Gastrocnemius medialis (tissue), 4 donors: ENCODE measurements around the gene ARHGAP12. TPM values are rescaled to one million over a fixed set of nuclear protein-coding genes. Genes with fewer than 3 reads are reported as not detected.
A peak's percentile ranks its signal among the peaks of the same experiment; 100 is the strongest.
"Not testable (repeated sequence)": the region's sequence is repeated elsewhere in the genome, so short reads cannot be mapped to it uniquely, and the experiment has no call there.

Source experiments
- ATAC-seq, 2 donors: fragments of 150-250 bp; one replicate each; pipeline ENCODE4 v1.9.1; 2016
- DNase-seq, 2 donors: peaks; one replicate each; pipeline ENCODE4 v3.0.0-alpha.2; 2019
- H3K27ac ChIP-seq, 4 donors: fragments of 200-600 bp; sonication (generic); 1 replicate in 1 of 4; 2 replicates in 3 of 4; pipeline ENCODE4 v1.5.1; 2016 to 2018; ENCODE audit warnings: mild to moderate bottlenecking in 2 of 4, moderate library complexity in 1 of 4
- H3K27me3 ChIP-seq, 3 donors: fragments of 200-600 bp; sonication (generic) in 2 of 3; 1 replicate in 1 of 3; 2 replicates in 2 of 3; pipeline versions ENCODE4 v1.5.1 to v1.6.0; 2016 to 2019; ENCODE audit warnings: mild to moderate bottlenecking in 1 of 3, moderate library complexity in 1 of 3
- H3K36me3 ChIP-seq, 2 donors: fragments of 200-600 bp; sonication (generic) in 1 of 2; one replicate each; pipeline ENCODE4 v1.5.1; 2017 to 2018
- H3K4me1 ChIP-seq, 2 donors: fragments of 200-600 bp; sonication (generic) in 1 of 2; one replicate each; pipeline ENCODE4 v1.5.1; 2016 to 2017; ENCODE audit warnings: mild to moderate bottlenecking in 2 of 2
- H3K4me3 ChIP-seq, 4 donors: fragments of 200-600 bp; sonication (generic) in 3 of 4; 1 replicate in 1 of 4; 2 replicates in 3 of 4; pipeline ENCODE4 v1.5.1; 2016 to 2019; ENCODE audit warnings: mild to moderate bottlenecking in 2 of 4
- H3K9me3 ChIP-seq, 3 donors: fragments of 200-600 bp; sonication (generic) in 2 of 3; 1 replicate in 1 of 3; 2 replicates in 2 of 3; pipeline ENCODE4 v1.5.1; 2016 to 2019
- POLR2A ChIP-seq, 2 donors: fragments of 450-650 bp; IDR thresholded peaks; one replicate each; pipeline ENCODE4 v1.6.1; 2017; ENCODE audit warnings: antibody characterized with exemption in 2 of 2, mild to moderate bottlenecking in 2 of 2, moderate library complexity in 2 of 2
- in situ Hi-C, 4 donors: fragments of 200-750 bp; cut with MboI; loops; one replicate each; pipeline versions ENCODE4 v1.15.0 to v1.8.0; 2017; ENCODE audit warnings: low sequenced_read_pairs in 4 of 4
- intact Hi-C: fragments of 100-400 bp; cut with DNase I; formaldehyde crosslinking; loops from one replicate; pipeline ENCODE4 v1.15.1; 2023; ENCODE audit warnings: low total_unique reads
- total RNA-seq, 4 donors: library from RNA; depleted of rRNA; stranded (reverse); fragments of >200 nt; gene quantifications; one replicate each; pipeline versions ENCODE4 v1.1.0 to v1.2.3, GENCODE V29; 2016
- TF ChIP-seq, protein P1 (sequence below), 5 experiments: fragments of 450-650 bp in 3 of 5; fragments of 200-600 bp in 2 of 5; sonication (generic) in 2 of 5; IDR thresholded peaks in 4 of 5; conservative IDR thresholded peaks in 1 of 5; 1 replicate in 4 of 5; 2 replicates in 1 of 5; pipeline ENCODE4 v1.5.1; 2016 to 2019; ENCODE audit warnings: antibody characterized with exemption in 5 of 5, mild to moderate bottlenecking in 3 of 5, moderate library complexity in 3 of 5

ARHGAP12 gene
- total RNA-seq, 4 donors from 2014 or later = 17.0 to 34.3 (median 21.6) TPM

DNA sequence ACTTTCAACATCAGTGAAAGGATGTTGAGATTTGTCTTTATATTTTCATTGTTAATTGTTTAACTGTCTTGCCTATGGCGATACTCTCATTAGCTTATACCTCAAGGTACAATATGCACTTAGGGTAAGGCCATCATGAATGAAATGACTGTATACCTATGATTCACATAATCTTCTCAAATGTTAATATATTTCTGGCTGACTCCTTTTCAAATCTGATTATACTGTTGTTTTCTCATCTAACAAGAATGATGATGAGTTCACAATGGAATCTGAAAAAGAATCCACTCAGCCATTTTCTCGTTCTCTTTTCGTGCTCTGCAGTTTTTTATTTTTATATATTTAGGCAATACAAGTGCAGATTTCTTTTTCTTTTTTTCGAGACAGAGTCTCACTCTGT lies 159.1 kb downstream of the ARHGAP12 start:
- intact Hi-C loops (no loop called here), in situ Hi-C loops (no loop called here)
- ATAC-seq (no peak), DNase-seq (no peak)
- TF ChIP-seq, protein P1, sequence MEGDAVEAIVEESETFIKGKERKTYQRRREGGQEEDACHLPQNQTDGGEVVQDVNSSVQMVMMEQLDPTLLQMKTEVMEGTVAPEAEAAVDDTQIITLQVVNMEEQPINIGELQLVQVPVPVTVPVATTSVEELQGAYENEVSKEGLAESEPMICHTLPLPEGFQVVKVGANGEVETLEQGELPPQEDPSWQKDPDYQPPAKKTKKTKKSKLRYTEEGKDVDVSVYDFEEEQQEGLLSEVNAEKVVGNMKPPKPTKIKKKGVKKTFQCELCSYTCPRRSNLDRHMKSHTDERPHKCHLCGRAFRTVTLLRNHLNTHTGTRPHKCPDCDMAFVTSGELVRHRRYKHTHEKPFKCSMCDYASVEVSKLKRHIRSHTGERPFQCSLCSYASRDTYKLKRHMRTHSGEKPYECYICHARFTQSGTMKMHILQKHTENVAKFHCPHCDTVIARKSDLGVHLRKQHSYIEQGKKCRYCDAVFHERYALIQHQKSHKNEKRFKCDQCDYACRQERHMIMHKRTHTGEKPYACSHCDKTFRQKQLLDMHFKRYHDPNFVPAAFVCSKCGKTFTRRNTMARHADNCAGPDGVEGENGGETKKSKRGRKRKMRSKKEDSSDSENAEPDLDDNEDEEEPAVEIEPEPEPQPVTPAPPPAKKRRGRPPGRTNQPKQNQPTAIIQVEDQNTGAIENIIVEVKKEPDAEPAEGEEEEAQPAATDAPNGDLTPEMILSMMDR (IDR thresholded peaks at IDR 0.05 in 4 of 5, conservative IDR thresholded peaks at IDR 0.05 in 1 of 5) = no peak
- no peak for TF ChIP-seq POLR2A (IDR thresholded peaks at IDR 0.05)
- H3K9me3 ChIP-seq = no peaks in the 10 kb centered on the region
- H3K36me3 ChIP-seq = no peaks in the 10 kb centered on the region
- H3K27me3 ChIP-seq = no peaks in the 10 kb centered on the region
- H3K4me3 ChIP-seq = no peak overlapping the region
- no peak overlapping the region for H3K27ac ChIP-seq
- peaks cover 7 to 27% of the 10 kb centered on the region in 2 donors for H3K4me1 ChIP-seq

DNA sequence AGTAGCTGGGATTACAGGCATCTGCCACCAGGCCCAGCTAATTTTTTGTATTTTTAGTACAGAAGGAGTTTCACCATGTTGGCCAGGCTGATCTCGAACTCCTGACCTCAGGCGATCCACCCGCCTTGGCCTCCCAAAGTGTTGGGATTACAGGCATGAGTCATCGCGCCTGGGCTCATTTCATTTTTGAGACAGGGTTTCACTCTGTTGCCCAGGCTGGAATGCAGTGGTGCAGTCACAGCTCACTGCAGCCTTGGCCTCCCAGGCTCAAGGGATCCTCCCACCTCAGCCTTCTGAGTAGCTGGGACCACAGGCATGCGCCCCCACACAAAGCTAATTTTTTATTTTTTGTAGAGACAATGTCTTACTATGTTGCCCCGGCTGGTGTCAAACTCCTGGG lies 159.7 kb downstream of the ARHGAP12 start:
- H3K27me3 ChIP-seq, intact Hi-C loops, DNase-seq, ATAC-seq, in situ Hi-C loops, H3K36me3 ChIP-seq, H3K9me3 ChIP-seq, H3K4me3 ChIP-seq, H3K27ac ChIP-seq: not testable (repeated sequence)
- H3K4me1 ChIP-seq = peaks cover 1 to 21% of the 10 kb centered on the region in 2 donors

DNA sequence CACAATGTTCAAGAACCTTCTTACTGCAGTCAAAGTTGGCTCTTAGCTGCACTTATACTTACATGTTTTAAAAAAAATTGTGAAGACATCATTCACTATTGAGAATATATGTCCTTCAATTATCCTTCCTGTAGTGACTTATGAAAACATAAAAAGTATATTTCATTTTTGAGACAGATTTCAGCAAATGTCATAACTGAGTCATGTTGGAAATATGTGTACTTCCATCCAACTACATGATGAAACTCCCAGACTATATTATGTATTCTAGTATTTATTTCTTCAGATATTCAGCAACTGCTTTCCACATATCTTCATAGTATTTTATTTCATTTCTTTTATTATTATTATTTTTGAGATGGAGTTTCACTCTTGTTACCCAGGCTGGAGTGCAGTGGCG lies 160.2 kb downstream of the ARHGAP12 start:
- DNase-seq (no peak), ATAC-seq (no peak)
- intact Hi-C loops = no loop called here
- Histone ChIP-seq H3K27me3 (no peaks in the 10 kb centered on the region), H3K36me3 (no peaks in the 10 kb centered on the region), H3K27ac (no peak overlapping the region), H3K4me1 (peaks cover 0 to 20% of the 10 kb centered on the region in 2 donors), H3K9me3 (no peaks in the 10 kb centered on the region), H3K4me3 (no peak overlapping the region)
- no peak for TF ChIP-seq POLR2A (IDR thresholded peaks at IDR 0.05)
- TF ChIP-seq, protein P1 (IDR thresholded peaks at IDR 0.05 in 4 of 5, conservative IDR thresholded peaks at IDR 0.05 in 1 of 5) = no peak
- in situ Hi-C loops = no loop called here

DNA sequence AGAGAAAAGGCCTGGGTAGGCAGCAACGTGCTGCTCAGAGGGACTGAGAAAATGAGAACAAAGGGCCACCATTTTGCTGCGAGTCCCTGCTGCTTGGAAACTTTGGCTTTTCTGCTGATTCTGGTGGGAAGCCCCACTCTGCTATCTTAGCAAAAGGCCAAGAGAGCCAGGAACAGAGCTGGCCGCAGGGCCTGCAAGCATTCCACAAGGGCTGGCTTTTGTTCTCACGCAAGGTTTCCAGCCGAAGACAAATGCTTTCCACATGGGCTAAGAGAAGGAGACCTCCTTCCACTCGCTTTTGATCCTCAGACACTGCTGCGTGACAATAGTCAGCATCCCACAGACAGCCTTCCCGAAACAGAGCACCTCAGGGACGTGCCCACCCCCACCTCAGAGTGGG lies 163.1 kb downstream of the ARHGAP12 start:
- Histone ChIP-seq H3K4me1 (peaks cover 5 to 22% of the 10 kb centered on the region in 2 donors), H3K9me3 (no peaks in the 10 kb centered on the region), H3K27me3 (no peaks in the 10 kb centered on the region), H3K27ac (no peak overlapping the region), H3K36me3 (no peaks in the 10 kb centered on the region), H3K4me3 (no peak overlapping the region)
- DNase-seq = no peak
- in situ Hi-C loops (no loop called here), intact Hi-C loops (no loop called here)
- TF ChIP-seq, protein P1 (IDR thresholded peaks at IDR 0.05 in 4 of 5, conservative IDR thresholded peaks at IDR 0.05 in 1 of 5) = no peak
- TF ChIP-seq POLR2A (IDR thresholded peaks at IDR 0.05) = no peak
- ATAC-seq = no peak

DNA sequence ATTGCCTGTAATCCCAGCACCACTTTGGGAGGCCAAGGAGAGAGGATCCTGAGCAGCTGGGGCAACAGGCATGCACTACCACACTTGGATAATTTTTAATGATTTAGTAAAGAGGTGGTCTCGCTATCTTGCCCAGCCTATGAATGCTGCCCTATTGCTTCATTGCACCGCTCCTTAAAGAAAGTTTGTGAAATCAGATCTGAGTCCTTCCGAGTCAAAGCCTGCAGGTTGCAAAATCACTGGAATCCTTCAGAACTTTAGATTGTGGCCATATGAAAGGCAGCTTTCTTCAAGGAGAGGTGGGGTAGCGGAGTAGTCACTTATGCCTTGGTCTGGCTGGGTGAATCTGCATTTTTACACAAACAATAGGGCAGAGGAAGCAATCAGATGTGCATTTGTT lies 166.3 kb downstream of the ARHGAP12 start:
- TF ChIP-seq, protein P1 (IDR thresholded peaks at IDR 0.05 in 4 of 5, conservative IDR thresholded peaks at IDR 0.05 in 1 of 5) = no peak
- no peak for TF ChIP-seq POLR2A (IDR thresholded peaks at IDR 0.05)
- DNase-seq (no peak), ATAC-seq (no peak)
- Histone ChIP-seq H3K4me3 (no peak overlapping the region), H3K4me1 (peaks cover 7 to 22% of the 10 kb centered on the region in 2 donors), H3K27ac (peak overlapping the region in 1 of 4 donors; percentile 17), H3K36me3 (no peaks in the 10 kb centered on the region), H3K9me3 (no peaks in the 10 kb centered on the region), H3K27me3 (no peaks in the 10 kb centered on the region)
- in situ Hi-C loops = no loop called here
- intact Hi-C loops = no loop called here
